DND-41 (cell line): ENCODE measurements around the gene TCHHL1.

ENCODE experiments used
- ATAC-seq: fragments of 200-7000 bp; cut with Tn5 transposase; 3 replicates; pipeline ENCODE4 v1.9.1; 2021; ENCODE audit warnings: low read depth; ENCODE audit not compliant: insufficient read depth
- DNase-seq: peaks from one replicate; pipeline ENCODE4 v3.0.0-alpha.2; 2020
- H2AFZ ChIP-seq: 2 replicates; pipeline ENCODE4 v1.6.0; 2012; ENCODE audit warnings: low read depth, low read length
- H3K27ac ChIP-seq: 2 replicates; pipeline ENCODE4 v1.5.1; 2012; ENCODE audit warnings: low read length, inconsistent platforms
- H3K27me3 ChIP-seq: fragments of 200-600 bp; sonication (generic); 2 replicates; pipeline ENCODE4 v1.6.0; 2012; ENCODE audit warnings: low read length, mild to moderate bottlenecking, inconsistent platforms; ENCODE audit not compliant: insufficient read depth, poor library complexity
- H3K36me3 ChIP-seq: 2 replicates; pipeline ENCODE4 v1.5.1; 2012; ENCODE audit warnings: low read length, inconsistent platforms; ENCODE audit not compliant: insufficient read depth
- H3K4me1 ChIP-seq: 2 replicates; pipeline ENCODE4 v1.5.1; 2012; ENCODE audit warnings: mild to moderate bottlenecking, low read length; ENCODE audit not compliant: insufficient read depth
- H3K4me2 ChIP-seq: 2 replicates; pipeline ENCODE4 v1.6.0; 2012; ENCODE audit warnings: mild to moderate bottlenecking, moderate library complexity, low read length, inconsistent platforms; ENCODE audit not compliant: insufficient read depth
- H3K4me3 ChIP-seq, 2 experiments: fragments of 200-600 bp in 1 of 2; shearing (Covaris generic) in 1 of 2; 2 replicates each; pipeline ENCODE4 v1.5.1; 2012 to 2016; ENCODE audit warnings: inconsistent platforms in 2 of 2, low read length in 2 of 2, mild to moderate bottlenecking in 2 of 2, low read depth in 1 of 2, moderate library complexity in 1 of 2
- H3K79me2 ChIP-seq: 2 replicates; pipeline ENCODE4 v1.6.0; 2012; ENCODE audit warnings: low read length, inconsistent platforms; ENCODE audit not compliant: insufficient read depth
- H3K9ac ChIP-seq: 2 replicates; pipeline ENCODE4 v1.6.0; 2012; ENCODE audit warnings: low read depth, mild to moderate bottlenecking, inconsistent platforms, low read length, moderate library complexity
- H3K9me3 ChIP-seq: 2 replicates; pipeline ENCODE4 v1.5.1; 2012; ENCODE audit warnings: low read length, moderate library complexity, mild to moderate bottlenecking, inconsistent platforms; ENCODE audit not compliant: insufficient read depth, severe bottlenecking
- H4K20me1 ChIP-seq: 2 replicates; pipeline ENCODE4 v1.6.0; 2012; ENCODE audit warnings: low read length; ENCODE audit not compliant: insufficient read depth
- CTCF ChIP-seq: IDR thresholded peaks from 2 replicates; pipeline ENCODE4 v1.5.1; 2012; ENCODE audit warnings: borderline replicate concordance, low read length, moderate library complexity, mild to moderate bottlenecking; ENCODE audit not compliant: poor library complexity, severe bottlenecking; ENCODE audit errors: extremely low read depth
- EZH2 ChIP-seq: IDR thresholded peaks from 3 replicates; pipeline ENCODE4 v1.6.1; 2012; ENCODE audit warnings: borderline replicate concordance, low read depth, mild to moderate bottlenecking, moderate library complexity, low read length, inconsistent platforms; ENCODE audit not compliant: severe bottlenecking

TCHHL1 gene

GRCh38 chr1:152034324-152034653 is 54.6 kb downstream of the TCHHL1 start:
- Histone ChIP-seq H3K4me1 (peaks cover 54% of the 10 kb centered on the region), H3K36me3 (peaks cover 29% of the 10 kb centered on the region), H3K4me2 (peak overlapping the region; percentile 69), H3K9me3 (no peaks in the 10 kb centered on the region), H3K9ac (peak overlapping the region; percentile 86), H3K27me3 (no peaks in the 10 kb centered on the region), H4K20me1 (no peaks in the 10 kb centered on the region), H3K79me2 (peaks cover 38% of the 10 kb centered on the region), H3K4me3 (peak overlapping the region; percentile 15 to 77; a peak in 3 of 4 replicates), H3K27ac (peak overlapping the region; percentile 93), H2AFZ (peak overlapping the region; percentile 55; the same call in 1 of the 2 replicates)
- DNase-seq (no peak), ATAC-seq (no peak; the same call in 1 of the 3 replicates)
- no peak for TF ChIP-seq CTCF
- TF ChIP-seq EZH2 = no peak
